ENCODE results near the gene SAA4.

- TF ChIP-seq CTCF (IDR thresholded peaks at IDR 0.05) (no peak), POLR2A (IDR thresholded peaks at IDR 0.05) (no peak)
Measured at GRCh38 chr11:18253778-18254338, 17.3 kb upstream of the SAA4 start.
